Uterus (tissue), 2 donors: Measurements from ENCODE around the gene ANKFN1.

Experiments
- CTCF ChIP-seq, 4 experiments: fragments of 200-600 bp in 2 of 4; fragments of 450-650 bp in 2 of 4; sonication (generic) in 2 of 4; IDR thresholded peaks; one replicate each; pipeline ENCODE4 v1.5.1; 2016 to 2019; ENCODE audit warnings: antibody characterized with exemption in 4 of 4, mild to moderate bottlenecking in 2 of 4, moderate library complexity in 1 of 4
- POLR2A ChIP-seq, 2 donors: fragments of 450-650 bp; IDR thresholded peaks; one replicate each; pipeline ENCODE4 v1.6.1; 2016; ENCODE audit warnings: antibody characterized with exemption in 2 of 2, mild to moderate bottlenecking in 1 of 2, moderate library complexity in 1 of 2

- no peak for TF ChIP-seq CTCF (IDR thresholded peaks at IDR 0.05)
- TF ChIP-seq POLR2A (IDR thresholded peaks at IDR 0.05): no peak
Measured at GRCh38 chr17:56322991-56323390, 169.7 kb downstream of the ANKFN1 start.
